KG1 (cell line): ENCODE measurements around the gene GREM1.

ENCODE experiments used
- DNase-seq: peaks from one replicate; lab custom pipeline; 2025; lab: John Stamatoyannopoulos, UW

GREM1 gene

GRCh38 chr15:32694222-32694983, 23.4 kb upstream of the GREM1 start:
- no peak for DNase-seq

GRCh38 chr15:32698773-32699390, 18.9 kb upstream of the GREM1 start:
- DNase-seq: no peak

GRCh38 chr15:32700501-32701150, 17.2 kb upstream of the GREM1 start:
- no peak for DNase-seq

GRCh38 chr15:32701863-32702262, 15.9 kb upstream of the GREM1 start:
- DNase-seq: no peak

GRCh38 chr15:32704395-32704981, 13.3 kb upstream of the GREM1 start:
- no peak for DNase-seq

- no peak for DNase-seq
These were observed 12.4 kb upstream of the GREM1 start for GRCh38 chr15:32705446-32705845.

- no peak for DNase-seq
These were observed 11.1 kb upstream of the GREM1 start for GRCh38 chr15:32706704-32707103.

GRCh38 chr15:32707436-32707835, 10.4 kb upstream of the GREM1 start:
- DNase-seq: no peak

- DNase-seq: no peak
These were observed 8.3 kb upstream of the GREM1 start for GRCh38 chr15:32709295-32710033.

- DNase-seq: no peak
These were observed 2.5 kb upstream of the GREM1 start for GRCh38 chr15:32715276-32715675.

GRCh38 chr15:32716216-32716914, 1.4 kb upstream of the GREM1 start:
- DNase-seq: no peak

- no peak for DNase-seq
These were observed 834 bp upstream of the GREM1 start for GRCh38 chr15:32716915-32717425.

GRCh38 chr15:32718227-32718820, 520 bp downstream of the GREM1 start:
- no peak for DNase-seq

- no peak for DNase-seq
These were observed 1.3 kb downstream of the GREM1 start for GRCh38 chr15:32718821-32719716.

GRCh38 chr15:32721596-32721995, 3.8 kb downstream of the GREM1 start:
- DNase-seq: no peak

GRCh38 chr15:32722136-32722535, 4.3 kb downstream of the GREM1 start:
- no peak for DNase-seq

- DNase-seq: no peak
These were observed 5.6 kb downstream of the GREM1 start for GRCh38 chr15:32723171-32723948.

GRCh38 chr15:32729700-32730395, 12.0 kb downstream of the GREM1 start:
- no peak for DNase-seq
